ENCODE measurements around the gene CTTNBP2NL.
A peak's percentile ranks its signal among the peaks of the same experiment; 100 is the strongest.
"Not testable (repeated sequence)": the region's sequence is repeated elsewhere in the genome, so short reads cannot be mapped to it uniquely, and the experiment has no call there.

CTTNBP2NL gene

DNA sequence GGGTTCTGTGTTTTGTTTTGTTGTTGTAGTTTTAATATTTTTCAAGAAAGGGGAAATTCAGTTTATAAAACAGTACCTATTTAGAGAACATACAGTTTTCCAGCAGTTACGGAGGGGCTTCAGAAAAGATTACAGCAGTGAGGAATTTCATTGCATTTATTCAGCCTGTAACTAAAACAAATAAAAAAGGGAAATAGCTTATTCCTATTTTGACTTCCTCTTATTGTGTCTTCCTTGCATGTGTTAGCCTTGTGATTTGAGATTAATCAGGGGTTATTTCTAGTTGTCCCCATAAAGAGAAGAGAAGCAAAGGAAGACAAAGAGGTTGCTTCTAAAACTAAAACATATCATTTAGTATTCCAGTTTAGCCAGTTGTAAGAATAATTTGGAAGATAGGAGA is 35.0 kb downstream of the CTTNBP2NL start:
- no peak for DNase-seq

DNA sequence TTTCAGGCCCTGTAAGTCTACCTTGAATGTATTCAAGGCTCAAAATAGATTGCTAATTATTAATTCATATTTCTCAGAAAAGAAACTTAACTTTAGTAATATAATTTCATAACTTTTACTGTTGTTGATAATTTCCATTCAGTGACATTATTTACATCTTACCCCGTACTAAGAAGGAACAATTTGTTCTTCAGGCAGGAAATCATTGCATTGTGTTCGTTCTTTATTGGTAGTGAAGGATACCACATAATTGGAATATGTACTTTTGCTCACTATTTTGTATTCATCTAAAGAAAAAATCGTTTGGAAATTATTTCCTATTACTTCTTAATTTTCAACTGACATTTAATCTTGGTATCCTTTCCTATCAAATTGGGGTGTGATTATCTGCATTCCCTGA is 39.4 kb downstream of the CTTNBP2NL start:
- DNase-seq = no peak

DNA sequence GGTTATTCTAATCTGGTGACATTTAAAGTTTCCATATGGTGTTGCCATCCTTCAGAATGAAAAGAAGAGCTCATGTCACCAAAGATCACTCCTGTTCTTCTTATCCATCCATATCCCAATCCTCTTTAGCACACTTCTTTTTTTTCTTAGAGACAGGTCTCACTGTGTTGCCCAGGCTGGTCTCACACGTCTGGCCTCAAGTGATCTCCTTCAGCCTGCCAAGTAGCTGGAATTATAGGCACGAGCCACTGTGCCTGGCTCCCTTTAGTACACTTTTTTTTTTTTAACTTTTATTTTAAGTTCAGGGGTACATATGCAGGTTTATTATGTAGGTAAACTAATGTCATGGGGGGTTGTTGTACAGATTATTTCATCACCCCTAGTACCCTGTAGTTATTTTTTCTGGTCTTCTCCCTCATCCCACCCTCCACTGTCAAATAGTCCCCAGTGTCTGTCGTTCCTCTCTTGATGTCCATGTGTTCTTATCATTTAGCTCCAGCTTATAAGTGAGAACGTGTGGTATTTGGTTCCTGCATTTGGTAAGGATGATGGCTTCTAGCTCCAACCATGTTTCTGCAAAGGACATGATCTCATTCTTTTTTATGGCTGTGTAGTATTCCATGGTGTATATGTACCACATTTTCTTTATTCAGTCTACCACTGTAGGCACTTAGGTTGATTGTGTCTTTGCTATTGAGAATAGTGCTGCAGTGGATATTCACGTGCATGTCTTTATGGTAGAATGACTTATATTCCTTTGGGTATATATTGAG is 40.6 kb downstream of the CTTNBP2NL start:
- DNase-seq = no peak

DNA sequence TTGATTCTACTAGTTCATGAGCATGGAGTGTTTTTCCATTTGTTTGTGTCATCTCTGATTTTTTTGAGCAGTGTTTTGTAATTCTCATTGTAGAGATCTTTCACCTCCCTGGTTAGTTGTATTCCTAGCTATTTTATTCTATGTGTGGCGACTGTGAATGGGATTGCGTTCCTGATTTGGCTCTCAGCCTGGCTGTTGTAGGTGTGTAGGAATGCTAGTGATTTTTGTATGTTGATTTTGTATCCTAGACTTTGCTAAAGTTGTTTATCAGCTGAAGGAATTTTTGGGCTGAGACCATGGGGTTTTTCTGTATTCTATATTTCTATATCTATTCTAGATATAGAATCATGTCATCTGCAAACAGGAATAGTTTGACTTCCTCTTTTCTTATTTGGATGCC is 42.1 kb downstream of the CTTNBP2NL start:
- not testable (repeated sequence) for DNase-seq

DNA sequence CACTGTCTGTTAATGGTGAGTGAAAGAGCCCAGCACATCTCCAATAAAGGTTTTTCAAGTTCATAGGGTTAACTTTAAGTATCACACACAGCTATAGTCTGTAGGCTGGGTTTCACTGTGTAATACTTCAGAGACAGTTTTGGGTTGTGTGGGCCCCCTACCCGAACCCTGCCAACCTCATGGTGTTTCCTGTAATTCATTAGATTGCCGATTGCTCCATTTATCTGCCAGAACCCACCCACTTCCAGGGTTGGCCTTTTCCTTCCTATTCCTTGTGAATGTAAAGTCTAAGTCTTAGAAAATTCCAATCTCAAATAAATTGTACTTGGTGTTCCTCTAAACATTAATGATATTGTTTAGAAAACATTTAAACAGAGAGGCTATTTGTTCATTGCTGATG is 43.6 kb downstream of the CTTNBP2NL start:
- no peak for DNase-seq

DNA sequence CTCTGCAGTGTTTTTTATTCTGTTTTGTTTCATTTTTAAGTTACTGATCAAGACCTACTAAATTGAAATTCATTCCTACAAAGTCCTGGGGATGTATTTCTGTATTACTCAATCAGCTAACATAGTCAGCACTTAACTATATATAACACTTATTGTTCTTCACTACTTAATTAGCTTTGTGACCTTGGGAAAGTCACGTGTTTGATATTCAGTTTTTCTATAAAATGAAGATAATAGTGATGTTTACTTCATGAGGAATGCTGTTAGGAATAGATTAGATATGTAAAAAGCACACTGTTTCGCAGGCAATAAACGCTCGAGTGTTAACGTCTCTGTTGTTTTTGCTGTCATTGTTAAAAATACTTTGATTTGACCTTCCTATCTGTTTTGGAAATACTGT is 44.6 kb downstream of the CTTNBP2NL start:
- DNase-seq = no peak

DNA sequence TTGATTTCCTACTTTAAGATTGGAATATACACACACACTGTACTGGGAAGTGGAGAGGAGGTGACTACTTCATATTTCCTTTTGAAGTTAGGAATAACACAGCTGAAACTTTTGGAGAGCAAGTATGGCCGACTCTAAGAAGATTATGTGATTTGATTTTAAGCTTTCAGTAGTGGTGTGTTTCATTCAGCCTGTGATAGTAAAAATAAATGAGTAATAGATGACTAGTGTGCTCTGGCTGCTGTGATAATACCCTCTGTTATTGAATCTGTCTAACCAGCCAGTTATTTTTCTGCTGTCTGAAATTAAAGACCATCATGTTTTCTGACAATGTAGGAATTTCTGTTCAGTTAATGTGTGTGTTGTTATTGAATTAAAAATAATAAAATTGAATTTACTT is 48.3 kb downstream of the CTTNBP2NL start:
- no peak for DNase-seq

DNA sequence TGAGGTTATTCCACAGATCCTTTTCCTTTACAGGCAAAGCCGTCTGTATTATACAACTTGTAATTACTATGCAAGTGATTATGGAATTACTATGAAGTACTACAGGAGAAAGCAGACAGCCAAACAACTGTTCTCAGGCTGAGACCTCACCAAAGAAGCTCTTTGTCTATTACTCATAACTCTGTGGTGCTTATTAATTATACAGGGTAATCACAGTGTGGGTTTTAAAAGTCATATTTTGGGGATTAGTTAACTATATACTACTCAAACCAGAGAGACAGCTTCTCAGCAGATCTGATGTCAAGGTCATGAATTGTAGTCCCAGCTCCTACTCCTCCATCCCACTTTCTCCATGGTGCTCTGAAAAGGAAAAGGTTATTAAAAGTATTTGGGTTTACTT is 49.6 kb downstream of the CTTNBP2NL start:
- no peak for DNase-seq

DNA sequence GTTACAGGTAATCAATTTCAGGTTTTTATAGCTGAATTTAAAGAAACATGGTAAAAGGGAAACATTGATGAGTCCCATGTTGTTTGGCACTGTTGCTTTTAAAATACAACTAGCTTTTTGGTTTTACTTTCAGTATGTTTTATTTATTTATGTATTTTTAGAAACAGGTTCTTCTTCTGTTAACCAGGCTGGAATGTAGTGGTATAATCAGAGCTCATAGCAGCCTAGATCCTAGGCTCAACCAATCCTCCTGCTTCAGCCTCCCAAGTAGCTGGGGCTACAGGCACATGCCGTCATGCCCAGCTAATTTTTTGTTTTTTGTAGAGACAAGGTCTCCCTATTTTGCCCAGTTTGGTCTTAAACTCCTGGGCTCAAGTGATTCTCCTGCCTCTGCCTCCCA is 50.4 kb downstream of the CTTNBP2NL start:
- DNase-seq = no peak

DNA sequence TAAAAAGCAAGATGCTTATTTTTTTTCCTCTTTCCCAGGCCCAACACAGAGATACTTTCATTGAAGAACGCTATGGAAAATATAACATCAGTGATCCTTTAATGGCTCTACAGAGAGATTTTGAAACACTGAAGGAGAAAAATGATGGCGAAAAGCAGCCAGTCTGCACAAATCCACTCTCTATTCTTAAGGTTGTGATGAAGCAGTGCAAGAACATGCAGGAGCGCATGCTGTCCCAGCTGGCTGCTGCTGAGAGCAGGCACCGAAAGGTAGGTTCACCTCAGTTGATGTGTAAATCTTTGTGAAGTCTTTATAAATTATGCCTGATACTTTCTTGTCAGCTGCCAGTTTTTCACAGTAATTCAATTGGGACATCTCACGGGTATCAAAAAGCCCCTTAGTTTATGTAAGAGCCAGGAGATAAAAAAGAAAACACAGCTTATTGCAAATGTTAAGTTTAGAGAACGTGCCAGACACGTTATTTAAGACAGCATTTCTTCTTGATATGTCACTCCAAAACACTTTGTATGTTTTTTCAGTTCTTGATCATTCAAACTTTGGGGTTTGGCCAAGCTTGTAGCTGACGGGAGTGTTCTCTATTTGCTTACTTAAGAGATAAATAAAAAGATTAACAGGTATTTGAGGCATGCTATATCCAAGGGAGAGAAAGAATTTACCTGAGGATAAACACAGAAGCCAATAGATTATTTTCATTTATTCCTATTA is 53.1 kb downstream of the CTTNBP2NL start:
- no peak for DNase-seq

DNA sequence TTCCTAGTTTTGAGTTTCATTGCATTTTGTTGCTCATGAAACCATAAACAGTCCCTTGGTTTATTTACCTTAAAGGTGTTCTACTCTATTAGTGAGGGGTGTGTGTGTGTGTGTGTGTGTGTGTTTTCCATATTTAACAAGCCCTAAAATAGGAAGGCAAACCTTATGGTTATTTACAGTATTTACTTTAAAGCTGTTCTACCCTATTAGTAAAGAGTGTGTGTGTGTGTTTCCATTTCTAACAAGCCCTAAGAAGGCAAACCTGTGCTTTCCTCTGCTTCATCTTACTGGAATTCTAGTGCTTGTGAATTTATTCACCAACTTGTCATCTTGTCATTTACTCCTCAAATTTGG is 53.6 kb downstream of the CTTNBP2NL start:
- DNase-seq = no peak

DNA sequence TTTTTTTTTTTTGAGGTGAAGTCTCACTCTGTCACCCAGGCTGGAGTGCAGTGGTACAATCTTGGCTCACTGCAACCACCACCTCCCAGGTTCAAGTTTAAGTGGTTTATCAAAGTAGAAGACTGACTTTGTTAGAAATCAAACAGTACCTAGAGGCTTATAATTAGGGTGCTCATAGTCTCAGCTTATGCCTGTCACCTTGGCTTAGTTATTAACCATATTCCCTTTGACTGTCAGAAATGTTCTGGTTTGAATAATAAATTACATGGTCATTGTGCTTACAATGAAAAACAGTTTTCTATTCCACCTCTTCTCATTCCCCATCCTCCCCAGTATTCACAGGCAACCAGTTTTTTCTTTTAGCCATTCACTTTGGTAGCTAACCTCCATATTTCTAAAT is 54.8 kb downstream of the CTTNBP2NL start:
- DNase-seq = no peak

DNA sequence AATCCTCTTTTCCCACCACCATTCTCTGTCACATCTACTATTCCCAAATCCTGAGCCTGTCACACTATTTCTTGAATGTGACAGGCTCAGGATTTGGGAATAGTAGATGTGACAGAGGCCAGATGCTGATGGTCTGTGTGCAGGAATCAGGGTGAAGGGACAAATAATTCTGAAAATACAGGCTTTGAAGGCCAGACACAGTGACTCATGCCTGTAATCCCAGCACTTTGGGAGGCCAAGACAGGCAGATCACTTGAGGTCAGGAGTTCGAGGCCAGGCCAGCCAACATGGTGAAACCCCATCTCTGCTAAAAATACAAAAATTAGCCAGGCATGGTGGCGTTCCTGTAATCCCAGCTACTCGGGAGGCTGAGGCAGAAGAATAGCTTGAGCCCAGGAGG is 55.3 kb downstream of the CTTNBP2NL start:
- not testable (repeated sequence) for DNase-seq

DNA sequence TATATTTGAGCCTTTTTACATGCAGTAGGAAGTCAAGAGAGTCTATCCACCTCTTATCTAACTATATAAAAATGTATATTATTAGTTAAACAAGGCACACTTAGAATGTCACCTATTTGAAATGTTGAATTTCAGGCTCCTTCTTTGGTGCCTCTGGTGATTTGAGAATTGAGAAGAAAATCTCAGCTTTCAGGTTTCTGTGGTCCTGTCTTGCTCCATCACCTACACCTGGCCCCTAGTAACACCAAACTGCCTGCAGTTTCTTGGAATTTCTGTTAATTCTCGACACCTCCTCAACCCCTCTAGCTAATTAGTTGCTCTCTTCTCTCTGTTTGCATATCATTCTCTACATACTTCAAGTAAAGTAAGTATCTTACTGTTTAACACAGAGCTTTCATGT is 57.9 kb downstream of the CTTNBP2NL start:
- no peak for DNase-seq

DNA sequence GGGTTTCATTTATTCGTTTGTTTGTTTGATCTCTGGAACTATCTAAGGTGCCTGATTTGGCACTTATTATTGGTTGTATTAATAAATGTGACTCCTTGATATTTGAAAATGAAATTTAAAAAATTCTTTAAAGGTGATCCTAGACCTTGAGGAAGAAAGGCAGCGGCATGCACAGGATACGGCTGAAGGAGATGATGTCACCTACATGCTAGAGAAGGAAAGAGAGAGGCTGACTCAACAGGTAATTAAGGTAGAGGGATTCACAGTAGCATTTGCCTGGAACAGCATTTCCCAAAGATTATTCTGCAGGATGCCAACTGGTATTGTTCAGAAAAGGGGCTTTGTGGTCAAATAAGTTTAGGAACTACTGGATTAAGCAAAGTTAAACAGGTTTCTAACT is 58.3 kb downstream of the CTTNBP2NL start:
- DNase-seq = no peak

DNA sequence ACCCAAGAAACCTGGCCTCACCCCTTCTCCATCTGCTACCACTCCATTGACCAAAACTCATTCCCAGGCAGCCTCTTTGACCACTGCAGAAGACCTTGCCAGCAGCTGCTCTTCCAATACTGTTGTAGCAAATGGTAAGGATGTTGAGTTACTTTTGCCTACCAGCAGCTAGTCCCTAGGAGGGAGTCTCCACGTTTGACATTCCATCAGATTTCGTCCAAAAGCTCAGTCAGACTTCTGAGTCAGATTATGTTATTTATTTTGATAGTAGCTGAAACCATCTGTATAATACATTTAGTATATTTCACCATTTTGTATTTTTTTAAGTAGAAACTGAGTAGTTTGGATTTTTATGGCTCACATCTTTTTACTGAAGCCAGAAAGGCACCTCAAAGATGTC is 61.2 kb downstream of the CTTNBP2NL start:
- no peak for DNase-seq

DNA sequence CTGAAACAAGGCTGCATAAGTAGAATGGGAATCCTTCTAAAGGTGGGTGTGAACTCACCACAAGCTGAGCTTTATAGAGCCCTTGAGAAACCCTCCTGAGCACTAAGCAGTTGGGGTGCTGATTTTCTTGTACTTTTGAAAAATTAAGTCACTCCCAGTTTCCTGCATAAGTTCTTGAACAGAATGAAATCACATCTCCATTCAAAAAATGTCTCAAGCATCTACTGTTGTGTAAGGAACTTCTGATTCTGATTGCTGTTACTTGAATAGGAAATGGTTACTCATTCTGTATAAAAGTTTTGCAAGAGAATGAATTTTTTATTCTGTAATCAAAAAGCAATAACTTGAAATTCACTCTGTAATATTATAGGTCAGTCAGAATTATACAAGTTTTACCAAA is 61.9 kb downstream of the CTTNBP2NL start:
- DNase-seq = no peak

DNA sequence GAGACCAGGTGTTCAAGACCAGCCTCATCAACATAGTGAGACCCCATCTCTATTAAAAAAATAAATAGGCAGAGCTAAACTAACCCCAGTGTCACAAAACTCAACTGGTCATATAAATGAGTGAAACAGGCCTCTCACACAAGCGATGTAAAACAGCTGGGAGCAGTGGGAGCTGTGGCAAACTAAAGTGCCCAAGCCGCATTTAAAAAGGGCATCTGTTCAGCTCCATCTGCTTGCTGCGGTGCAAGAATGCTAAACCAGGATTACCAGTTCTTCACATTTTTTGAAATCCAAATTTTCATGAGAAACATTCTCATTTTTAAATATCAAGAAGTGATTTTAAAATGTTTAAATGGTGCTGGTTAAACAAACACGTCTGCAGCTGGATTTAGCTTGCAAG is 62.7 kb downstream of the CTTNBP2NL start:
- no peak for DNase-seq

DNA sequence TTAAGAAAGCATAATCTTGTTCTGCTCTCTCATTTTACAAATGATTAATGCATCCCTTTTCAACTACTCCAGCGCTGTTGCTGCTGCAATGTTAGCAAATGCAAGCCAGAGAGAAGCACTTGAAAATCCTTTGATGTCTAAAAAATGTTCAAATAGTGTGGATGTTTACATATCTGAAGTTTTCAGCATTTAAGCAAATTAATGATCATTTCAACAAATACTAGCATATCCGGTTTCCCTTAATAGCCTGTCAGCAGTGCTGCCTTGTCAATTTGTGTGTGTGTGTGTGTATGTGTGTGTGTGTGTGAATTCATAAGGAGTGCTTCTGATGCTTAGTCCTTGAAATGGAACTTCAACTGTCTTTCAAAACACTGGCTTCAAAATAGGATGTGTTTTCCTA is 64.6 kb downstream of the CTTNBP2NL start:
- DNase-seq = no peak

DNA sequence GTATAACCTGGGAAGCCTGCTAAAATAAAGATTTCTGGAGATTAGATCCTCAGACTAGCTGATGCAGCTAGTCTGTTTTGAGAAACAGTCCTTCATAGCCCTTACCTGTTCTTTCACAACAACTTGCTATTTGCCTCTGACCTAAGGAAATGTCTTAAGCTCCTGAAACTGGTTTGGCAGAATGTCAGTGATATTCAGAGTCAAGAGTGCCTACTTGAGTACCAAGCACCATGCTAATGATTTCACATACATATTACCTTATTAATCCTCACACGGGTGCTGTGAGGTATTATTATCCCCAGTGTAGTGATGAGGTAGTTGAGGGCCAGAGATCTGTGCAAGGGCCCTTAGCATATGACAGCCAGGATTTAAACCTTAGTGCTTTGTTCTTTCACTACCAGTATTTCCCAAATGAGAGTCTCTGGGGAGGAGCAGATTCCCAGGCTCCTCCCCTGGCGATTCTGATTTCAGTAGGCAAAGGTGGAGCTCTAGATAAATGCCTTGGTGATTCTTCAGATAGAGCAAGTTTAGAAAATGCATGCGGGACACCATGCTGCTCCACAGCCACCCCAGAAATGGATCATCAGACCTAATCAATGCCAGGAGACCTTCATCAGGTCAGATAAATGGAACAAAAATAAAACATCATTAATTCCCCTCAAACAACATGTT is 65.3 kb downstream of the CTTNBP2NL start:
- DNase-seq = no peak

DNA sequence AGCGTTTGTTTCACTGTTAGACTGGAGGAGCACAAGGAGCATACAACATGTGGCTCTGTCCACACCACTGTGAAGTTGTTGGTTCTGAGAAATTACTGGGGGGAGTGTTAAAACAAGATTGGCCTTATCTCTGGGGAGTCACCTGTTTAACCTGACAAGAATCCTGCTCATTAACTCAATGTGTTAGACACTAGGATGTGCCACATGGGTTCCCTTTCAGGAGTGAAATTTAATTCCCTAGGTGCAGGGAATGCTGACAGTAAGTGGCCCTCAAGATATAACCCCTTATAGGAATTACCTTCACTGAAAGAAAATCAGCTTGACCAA is 66.9 kb downstream of the CTTNBP2NL start:
- DNase-seq = no peak

DNA sequence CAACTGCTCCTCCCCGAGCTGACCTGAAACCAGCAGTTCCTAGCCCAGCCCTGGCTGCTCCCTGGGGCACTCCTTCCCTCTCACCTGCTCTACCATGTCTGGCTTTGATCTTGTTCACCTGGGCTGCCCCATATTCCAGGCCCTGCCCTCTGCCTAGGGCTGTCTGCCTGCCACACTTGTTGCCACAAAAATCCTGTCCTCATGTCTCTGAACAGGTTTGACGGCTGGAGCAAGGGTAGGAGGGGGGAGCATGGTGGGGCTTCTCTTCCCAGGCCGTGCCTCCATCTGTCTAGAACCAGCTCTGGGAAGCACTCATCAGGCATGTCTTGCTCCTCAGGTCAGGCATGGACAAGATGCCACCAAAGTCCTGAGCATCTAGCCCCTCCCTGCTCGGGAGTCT is 68.5 kb downstream of the CTTNBP2NL start:
- DNase-seq = no peak

DNA sequence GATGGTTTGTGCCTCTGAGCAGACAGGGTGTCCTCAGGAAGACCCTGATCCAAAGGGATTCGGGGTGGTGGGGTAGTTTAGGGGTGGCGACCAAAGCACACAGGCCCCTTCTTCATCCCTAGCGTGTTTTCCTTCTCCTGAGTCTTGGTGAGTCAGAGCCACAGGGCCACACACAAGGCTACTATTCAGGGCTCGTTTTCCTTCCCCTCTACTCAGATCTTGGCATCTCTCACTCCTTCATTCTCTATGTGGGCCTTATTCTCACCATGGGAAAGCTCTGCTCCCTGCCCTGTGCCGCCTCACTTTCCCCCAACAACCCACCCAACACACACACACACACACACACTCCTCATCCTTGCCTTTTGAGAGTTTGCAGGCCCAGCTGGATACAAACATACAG is 69.1 kb downstream of the CTTNBP2NL start:
- DNase-seq = no peak

DNA sequence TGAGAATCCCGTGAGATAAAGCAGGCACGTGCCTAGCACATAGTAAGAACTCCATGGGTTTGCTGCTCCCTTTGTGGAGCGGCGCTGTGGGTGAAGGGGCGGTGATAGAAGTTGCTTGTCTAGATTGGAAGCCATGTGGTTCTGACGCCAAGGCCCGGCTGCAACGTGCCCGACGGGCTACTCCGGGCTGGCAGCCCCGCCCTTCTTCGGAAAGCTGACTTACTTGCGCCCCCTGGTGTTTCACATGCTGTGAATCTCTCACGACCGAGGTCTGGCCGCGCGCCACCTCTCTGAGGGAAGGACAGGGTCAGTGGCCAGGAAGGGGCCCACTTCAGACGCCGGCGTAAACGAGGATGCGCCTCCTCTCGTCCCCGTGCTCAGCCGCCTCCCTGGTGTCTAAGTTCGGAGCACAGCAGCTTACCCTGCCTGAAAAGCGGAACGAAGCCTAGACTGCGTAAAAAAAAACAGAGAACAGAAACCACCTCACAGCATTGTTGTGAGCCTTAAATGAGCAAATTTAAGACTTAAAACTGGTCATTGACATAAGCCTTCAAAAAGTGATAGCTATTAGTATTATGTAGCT is 70.2 kb downstream of the CTTNBP2NL start:
- DNase-seq = peak; percentile 82 to 83

All from bone marrow (tissue), 2 donors.